Common myeloid progenitor, CD34-positive (primary cell): Measurements from ENCODE around the gene GPX1.

Experiments
- CTCF ChIA-PET: fragments of 350-600 bp; sonication (Branson Sonifier 250); formaldehyde crosslinking; loops from one replicate; lab custom pipeline; 2021; ENCODE audit warnings: antibody characterized with exemption; lab: Charles Lee
- POLR2A ChIA-PET: fragments of 350-600 bp; sonication (Branson Sonifier 250); formaldehyde crosslinking; loops from one replicate; lab custom pipeline; 2021; ENCODE audit warnings: antibody characterized with exemption; lab: Charles Lee
- DNase-seq, 3 donors: peaks; one replicate each; pipeline versions ENCODE4 v3.0.0 to v3.0.0-alpha.2; 2013
- H3K27ac ChIP-seq, 2 experiments: 1 replicate in 1 of 2; 2 replicates in 1 of 2; pipeline ENCODE4 v1.7.0; 2013; ENCODE audit warnings: inconsistent platforms in 2 of 2, low read length in 2 of 2, mild to moderate bottlenecking in 2 of 2, low read depth in 1 of 2, moderate library complexity in 1 of 2; ENCODE audit not compliant: severe bottlenecking in 2 of 2, insufficient read depth in 1 of 2, poor library complexity in 1 of 2
- H3K27me3 ChIP-seq, 5 experiments: replicated peaks in 2 of 5; 1 replicate in 3 of 5; 2 replicates in 2 of 5; pipeline versions ENCODE4 v1.6.1 to v1.7.0; 2013; ENCODE audit warnings: low read length in 4 of 5, mild to moderate bottlenecking in 2 of 5, moderate library complexity in 2 of 5, inconsistent platforms in 1 of 5; ENCODE audit not compliant: insufficient read depth in 5 of 5, control insufficient read depth in 4 of 5
- H3K36me3 ChIP-seq, 4 experiments: 1 replicate in 2 of 4; 2 replicates in 2 of 4; pipeline versions ENCODE4 v1.6.1 to v1.7.0; 2013; ENCODE audit warnings: low read length in 3 of 4, control low read depth in 1 of 4, mild to moderate bottlenecking in 1 of 4; ENCODE audit not compliant: control insufficient read depth in 4 of 4, insufficient read depth in 4 of 4
- H3K4me1 ChIP-seq, 4 experiments: 1 replicate in 3 of 4; 2 replicates in 1 of 4; pipeline versions ENCODE4 v1.6.1 to v1.7.1; 2013; ENCODE audit warnings: low read length in 3 of 4, mild to moderate bottlenecking in 3 of 4, control low read depth in 1 of 4, inconsistent platforms in 1 of 4, moderate library complexity in 1 of 4; ENCODE audit not compliant: control insufficient read depth in 4 of 4, insufficient read depth in 4 of 4; ENCODE audit errors: control extremely low read depth in 1 of 4
- H3K4me3 ChIP-seq, 7 experiments: 1 replicate in 4 of 7; 2 replicates in 3 of 7; pipeline versions ENCODE4 v1.5.1 to v1.7.0; 2013; ENCODE audit warnings: mild to moderate bottlenecking in 7 of 7, low read length in 6 of 7, moderate library complexity in 6 of 7, inconsistent platforms in 2 of 7, low read depth in 2 of 7, control low read depth in 1 of 7; ENCODE audit not compliant: insufficient read depth in 4 of 7, control insufficient read depth in 1 of 7; ENCODE audit errors: extremely low read depth in 1 of 7
- H3K9me3 ChIP-seq, 5 experiments: 1 replicate in 4 of 5; 2 replicates in 1 of 5; pipeline versions ENCODE4 v1.6.1 to v1.7.1; 2013; ENCODE audit warnings: low read length in 4 of 5, mild to moderate bottlenecking in 2 of 5, inconsistent platforms in 1 of 5, low read depth in 1 of 5, moderate library complexity in 1 of 5; ENCODE audit not compliant: control insufficient read depth in 4 of 5, insufficient read depth in 2 of 5; ENCODE audit errors: control extremely low read depth in 1 of 5
- WGBS: methylation state at CpG from one replicate; pipeline ENCODE4 v1.1.5; 2013; ENCODE audit not compliant: insufficient coverage; 5-methylcytosine and 5-hydroxymethylcytosine counted together

The GPX1 gene

DNA sequence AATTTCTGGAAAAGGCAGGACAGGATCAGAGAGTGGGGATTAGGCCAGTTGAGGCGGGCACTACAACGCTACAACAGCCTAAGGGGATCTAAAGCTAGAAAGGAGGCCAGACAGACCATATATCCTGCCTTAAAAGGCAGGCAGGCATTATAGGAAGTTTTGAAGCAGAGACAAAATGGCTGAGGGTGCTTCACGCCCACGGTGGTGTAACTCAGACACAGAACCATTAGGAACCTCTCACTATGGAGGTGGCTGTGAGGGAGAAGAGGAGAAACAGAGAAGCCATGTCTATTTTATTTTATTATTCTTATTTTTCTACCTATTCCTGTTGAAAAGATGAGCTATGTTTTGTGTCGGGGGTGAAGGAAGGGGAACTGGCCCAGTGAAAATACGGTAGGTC lies 16.2 kb downstream of the GPX1 start:
- no peak overlapping the region for H3K4me3 ChIP-seq
- H3K36me3 ChIP-seq: no peaks in the 10 kb centered on the region
- peak overlapping the region; percentile 98 to 99 for H3K27ac ChIP-seq
- ChIA-PET CTCF (interaction anchor here (1.2 kb wide), 3 partner anchors 11 to 17 kb away, joined by 3 to 4 read pairs (median 4); partner anchors contain the start of gene GPX1), POLR2A (interaction anchor here (1.7 kb wide), 1 partner anchor 16 kb away, joined by 5 read pairs; the partner anchor contains the start of gene GPX1)
- no peaks in the 10 kb centered on the region for H3K9me3 ChIP-seq
- H3K27me3 ChIP-seq: no peaks in the 10 kb centered on the region
- H3K4me1 ChIP-seq: peaks cover 19 to 80% (median 76%) of the 10 kb centered on the region in 4 experiments
- no peak for DNase-seq
- 100% methylated on average over 2 of the region's 6 CpGs for WGBS

DNA sequence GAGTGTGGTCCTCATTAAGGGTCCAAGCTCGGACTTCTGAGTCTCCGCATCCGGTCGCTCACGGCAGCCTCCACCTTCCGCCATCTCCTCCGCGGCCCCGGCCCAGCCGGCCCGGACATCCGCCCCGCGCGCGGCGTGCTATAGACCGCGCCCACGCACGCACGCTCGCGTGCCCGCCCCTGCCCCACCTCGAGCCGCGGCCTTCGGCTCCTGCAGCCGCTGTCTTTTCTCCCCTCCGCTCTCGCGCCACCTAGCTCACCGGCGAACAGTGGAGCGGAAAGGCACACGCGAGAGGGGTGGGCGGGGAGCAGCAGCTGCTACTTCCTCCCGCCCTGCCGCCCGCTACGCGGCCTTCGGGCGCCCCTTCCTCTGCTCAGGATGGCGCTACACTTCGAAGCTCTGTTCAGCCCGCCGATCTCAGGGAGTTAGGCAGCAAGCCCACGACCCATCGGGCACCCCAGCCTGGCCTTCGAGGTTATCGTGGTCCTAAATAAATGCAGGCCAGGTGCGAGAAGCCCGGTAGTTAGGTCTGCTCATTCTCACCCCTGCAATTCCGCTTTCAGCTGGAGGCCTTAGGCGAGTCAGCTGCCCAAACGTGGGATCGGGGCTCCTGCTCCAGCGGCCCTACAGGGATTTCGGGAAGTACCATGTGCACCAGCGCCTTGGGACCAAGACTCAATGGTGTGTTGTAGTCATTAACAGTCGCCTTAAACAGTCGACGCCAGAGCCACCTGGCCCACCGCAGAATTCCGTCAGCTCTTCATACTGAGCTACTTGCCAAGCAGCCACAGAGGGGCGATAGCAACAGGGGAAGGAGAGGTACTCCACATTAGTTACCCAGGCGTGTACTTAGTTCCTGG lies 18.0 kb downstream of the GPX1 start, which contains the start of gene USP4:
USP4 (minus strand) TSS at position 113 of the 860 bp plus-strand sequence; CDS start at position 84, 29 bp downstream.
- Histone ChIP-seq H3K4me1 (peaks cover 12 to 63% (median 59%) of the 10 kb centered on the region in 4 experiments), H3K4me3 (peak within 1 kb of the TSS; percentile 72 to 92 (median 87)), H3K27ac (peak within 1 kb of the TSS; percentile 98 to 99), H3K36me3 (peaks cover 0 to 6% (median 4%) of the 10 kb centered on the region in 4 experiments), H3K9me3 (no peaks in the 10 kb centered on the region), H3K27me3 (no peaks in the 10 kb centered on the region)
- CTCF ChIA-PET: interaction anchor here (0.6 to 3.0 kb wide), 24 partner anchors 8 to 136 kb away, joined by 3 to 50 read pairs (median 7); partner anchors contain the start of genes DAG1, GPX1 and NICN1
- POLR2A ChIA-PET: interaction anchor here (0.7 to 2.5 kb wide), 11 partner anchors 10 to 114 kb away, joined by 3 to 51 read pairs (median 5); partner anchors contain the start of genes GPX1, NICN1, RHOA and TCTA
- peak; percentile 94 to 99 (median 98) for DNase-seq
- WGBS: under 1% methylated on average over 45 of the region's 70 CpGs

- 0% methylated on average over 8 of the region's 17 CpGs for WGBS
Measured at GRCh38 chr3:49339581-49339940, 18.6 kb downstream of the GPX1 start.

DNA sequence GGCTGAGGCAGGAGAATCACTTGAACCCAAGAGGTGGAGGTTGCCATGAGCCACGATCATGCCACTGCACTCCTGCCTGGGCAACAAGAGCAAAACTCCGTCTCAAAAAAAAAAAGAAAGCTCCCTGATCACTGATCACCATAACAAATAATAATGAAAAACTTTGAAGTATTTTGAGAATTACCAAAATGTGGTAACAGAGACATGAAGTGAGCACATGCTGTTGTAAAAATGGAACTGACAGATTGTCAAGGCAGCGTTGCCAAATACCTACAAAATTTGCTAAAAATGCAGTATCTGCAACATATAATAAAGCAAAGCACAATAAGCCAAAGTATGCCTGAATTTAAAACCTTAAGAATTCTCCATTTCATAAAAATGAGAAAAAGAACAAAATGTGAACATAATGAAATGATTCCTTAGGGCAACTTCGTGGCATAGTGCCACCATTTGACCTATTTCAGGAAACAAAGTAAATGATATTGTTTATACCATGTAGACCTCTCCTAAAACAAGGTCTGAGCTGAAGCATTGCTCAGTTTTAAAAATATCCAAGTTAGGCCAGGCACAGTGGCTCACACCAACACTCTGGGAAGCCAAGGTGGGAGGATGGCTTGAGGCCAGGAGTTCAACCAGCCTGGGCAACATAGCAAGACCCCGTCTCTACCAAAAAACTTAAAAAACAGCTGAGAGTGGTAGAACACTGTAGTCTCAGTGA lies 24.1 kb downstream of the GPX1 start:
- Histone ChIP-seq H3K27ac (no peak overlapping the region), H3K36me3 (peaks cover 12 to 57% (median 37%) of the 10 kb centered on the region in 4 experiments)
- POLR2A ChIA-PET: interaction anchor here (0.6 to 0.9 kb wide), 4 partner anchors 11 to 111 kb away, joined by 3 to 5 read pairs (median 3); no protein-coding TSS in a partner anchor

More at GRCh38 chr3:49339581-49339940, 18.6 kb downstream of the GPX1 start:
- peaks cover 3 to 12% (median 8%) of the 10 kb centered on the region in 4 experiments for H3K36me3 ChIP-seq
- H3K27me3 ChIP-seq: no peaks in the 10 kb centered on the region
- ChIA-PET POLR2A (interaction anchor here (0.7 to 2.5 kb wide), 9 partner anchors 12 to 115 kb away, joined by 3 to 51 read pairs (median 11); partner anchors contain the start of genes GPX1, NICN1, RHOA and TCTA), CTCF (interaction anchor here (0.8 to 3.0 kb wide), 23 partner anchors 9 to 137 kb away, joined by 3 to 50 read pairs (median 7); partner anchors contain the start of genes DAG1, GPX1 and NICN1)
- peak overlapping the region; percentile 98 to 99 for H3K27ac ChIP-seq
- H3K4me3 ChIP-seq: peak overlapping the region; percentile 72 to 92 (median 87)
- DNase-seq: no peak
- H3K4me1 ChIP-seq: peaks cover 11 to 58% (median 53%) of the 10 kb centered on the region in 4 experiments
- no peaks in the 10 kb centered on the region for H3K9me3 ChIP-seq

DNA sequence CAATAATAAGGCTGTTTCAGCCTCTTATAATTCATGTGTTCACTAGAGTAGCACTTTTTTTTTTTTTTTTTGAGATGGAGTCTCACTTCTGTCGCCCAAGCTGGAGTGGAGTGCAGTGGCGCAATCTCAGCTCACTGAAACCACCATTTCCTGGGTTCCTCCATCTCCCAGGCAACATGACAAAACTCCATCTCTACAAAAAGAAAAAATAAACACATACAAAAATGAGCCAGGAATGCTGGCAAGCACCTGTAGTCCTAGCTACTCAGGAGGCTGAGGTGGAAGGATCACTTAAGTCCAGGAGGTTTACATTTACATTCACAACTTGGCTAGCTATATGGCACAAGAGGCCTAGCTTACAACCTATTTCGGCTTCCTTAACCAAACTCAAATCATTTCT lies 25.1 kb downstream of the GPX1 start:
- H3K4me3 ChIP-seq: no peak overlapping the region
- no CpG with 5 or more reads among the region's 3 CpGs for WGBS
- DNase-seq: no peak

More for the DNA sequence above, 24.1 kb downstream of the GPX1 start:
- CTCF ChIA-PET: interaction anchor here (1.2 kb wide), 1 partner anchor 9 kb away, joined by 3 read pairs; no protein-coding TSS in a partner anchor
- no peak for DNase-seq
- 100% methylated on average over 2 of the region's 5 CpGs for WGBS
- no peaks in the 10 kb centered on the region for H3K27me3 ChIP-seq
- no peak overlapping the region for H3K4me3 ChIP-seq
- H3K4me1 ChIP-seq: peaks cover 0 to 8% (median 5%) of the 10 kb centered on the region in 4 experiments
- no peaks in the 10 kb centered on the region for H3K9me3 ChIP-seq

GRCh38 chr3:49329186-49329585 lies 29.0 kb downstream of the GPX1 start:
- no peak overlapping the region for H3K4me3 ChIP-seq
- ChIA-PET POLR2A (no interaction called here), CTCF (no interaction called here)
- H3K36me3 ChIP-seq: peaks cover 19 to 79% (median 49%) of the 10 kb centered on the region in 4 experiments
- peaks cover 0 to 2% (median 0%) of the 10 kb centered on the region in 4 experiments for H3K4me1 ChIP-seq
- no peaks in the 10 kb centered on the region for H3K27me3 ChIP-seq
- H3K9me3 ChIP-seq: no peaks in the 10 kb centered on the region
- no peak for DNase-seq
- WGBS: 100% methylated on average over 2 of the region's 4 CpGs
- H3K27ac ChIP-seq: no peak overlapping the region

More for the DNA sequence above, 25.1 kb downstream of the GPX1 start:
- no peaks in the 10 kb centered on the region for H3K27me3 ChIP-seq
- H3K4me1 ChIP-seq: peaks cover 0 to 2% (median under 1%) of the 10 kb centered on the region in 4 experiments
- no peaks in the 10 kb centered on the region for H3K9me3 ChIP-seq
- peaks cover 12 to 59% (median 37%) of the 10 kb centered on the region in 4 experiments for H3K36me3 ChIP-seq
- ChIA-PET CTCF (no interaction called here), POLR2A (no interaction called here)
- H3K27ac ChIP-seq: peak overlapping the region in 1 of 2 experiments; percentile 5
